ENCODE data around the gene TARBP1. TPM values are rescaled to one million over a fixed set of nuclear protein-coding genes. Genes with fewer than 3 reads are reported as not detected.

The TARBP1 gene
- total and polyA plus RNA-seq, 2 of the 4 experiments (the other 2 are of a cell fraction), result 10.6 to 17.7 TPM

DNA sequence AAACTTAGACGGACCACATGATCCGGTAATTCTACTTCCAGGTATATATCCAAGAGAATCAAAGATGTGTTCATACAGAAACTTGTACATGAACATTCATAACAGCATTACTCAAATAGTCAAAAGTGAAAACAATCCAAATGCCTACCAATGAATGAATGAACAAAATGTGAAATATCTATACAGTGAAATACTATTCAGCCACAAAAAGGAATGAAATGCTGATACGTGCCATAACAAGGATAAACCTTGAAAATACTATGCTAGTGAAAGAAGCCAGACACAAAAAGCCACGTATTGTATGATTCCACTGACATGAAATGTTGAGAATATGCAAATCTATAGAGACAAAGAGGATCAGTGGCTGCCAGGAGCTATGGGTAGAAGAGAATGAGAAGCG, 18.3 kb downstream of the TARBP1 start:
- Histone ChIP-seq H3K14ac (replicated peaks; ENCODE audit: low read depth, low read length) (no peak overlapping the region), H3K9ac (ENCODE audit: low read depth, low read length) (no peak overlapping the region), H2AK5ac (ENCODE audit: low read depth, low read length) (no peak overlapping the region), H3K4me2 (ENCODE audit: low read depth, low read length) (no peak overlapping the region), H2AFZ (replicated peaks; ENCODE audit: low read length, poor library complexity) (no peak overlapping the region), H3K4me3 (ENCODE audit: insufficient read depth, low read depth, low read length) (no peak overlapping the region), H2BK120ac (ENCODE audit: low read depth, low read length) (no peak overlapping the region), H3K36me3 (ENCODE audit: control insufficient read depth, insufficient read depth, low read length) (peaks cover 5% of the 10 kb centered on the region; the same call in 1 of the 2 replicates), H3K27ac (ENCODE audit: insufficient read depth, low read length) (no peak overlapping the region), H2BK20ac (ENCODE audit: low read depth, low read length) (no peak overlapping the region), H2BK15ac (ENCODE audit: low read depth, low read length) (no peak overlapping the region), H4K91ac (ENCODE audit: insufficient read depth, low read depth, low read length) (no peak overlapping the region), H4K20me1 (ENCODE audit: insufficient read depth, low read length) (no peaks in the 10 kb centered on the region), H3K4me1 (ENCODE audit: control insufficient read depth, insufficient read depth, low read length) (no peaks in the 10 kb centered on the region; the same call in 1 of the 2 replicates), H4K8ac (ENCODE audit: low read depth in 2 of 2, low read length in 2 of 2) (no peak overlapping the region), H4K5ac (ENCODE audit: low read depth, low read length) (no peak overlapping the region), H3K4ac (ENCODE audit: low read depth, low read length) (no peak overlapping the region), H3K56ac (ENCODE audit: extremely low read depth, insufficient read depth, low read length) (no peak overlapping the region), H3K79me1 (ENCODE audit: low read depth in 1 of 2, low read length in 2 of 2) (no peaks in the 10 kb centered on the region), H3K18ac (ENCODE audit: low read depth, low read length) (no peak overlapping the region), H3K9me1 (ENCODE audit: insufficient read depth, low read length) (peaks cover 3% of the 10 kb centered on the region; the same call in 1 of the 2 replicates), H2BK5ac (ENCODE audit: low read depth, low read length, poor library complexity, severe bottlenecking) (no peak overlapping the region), H3K9me3 (ENCODE audit: control insufficient read depth, insufficient read depth, low read length) (no peaks in the 10 kb centered on the region), H3K23ac (ENCODE audit: low read depth, low read length) (no peak overlapping the region), H3K27me3 (ENCODE audit: control insufficient read depth, insufficient read depth, low read length) (no peaks in the 10 kb centered on the region), H2AK9ac (replicated peaks; ENCODE audit: low read depth, low read length, poor library complexity) (no peak overlapping the region)
- WGBS, 2 experiments (ENCODE audit: extremely low coverage in 2 of 2, insufficient read length in 1 of 2), result no CpG with 5 or more reads among the region's 5 CpGs
- intact Hi-C loops (cut with micrococcal nuclease) (no loop called here), dilution Hi-C loops (cut with HindIII; ENCODE audit: low sequenced_read_pairs, unreplicated experiment) (no loop called here), in situ Hi-C loops (cut with MboI; ENCODE audit: low sequenced_read_pairs) (no loop called here)
- DNase-seq (no peak), ATAC-seq (ENCODE audit: low read depth) (no peak)
- CTCF ChIA-PET, result no interaction called here
- POLR2A ChIA-PET (ENCODE audit: unreplicated experiment), result no interaction called here
- TF ChIP-seq, protein P1, sequence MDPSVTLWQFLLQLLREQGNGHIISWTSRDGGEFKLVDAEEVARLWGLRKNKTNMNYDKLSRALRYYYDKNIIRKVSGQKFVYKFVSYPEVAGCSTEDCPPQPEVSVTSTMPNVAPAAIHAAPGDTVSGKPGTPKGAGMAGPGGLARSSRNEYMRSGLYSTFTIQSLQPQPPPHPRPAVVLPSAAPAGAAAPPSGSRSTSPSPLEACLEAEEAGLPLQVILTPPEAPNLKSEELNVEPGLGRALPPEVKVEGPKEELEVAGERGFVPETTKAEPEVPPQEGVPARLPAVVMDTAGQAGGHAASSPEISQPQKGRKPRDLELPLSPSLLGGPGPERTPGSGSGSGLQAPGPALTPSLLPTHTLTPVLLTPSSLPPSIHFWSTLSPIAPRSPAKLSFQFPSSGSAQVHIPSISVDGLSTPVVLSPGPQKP (IDR thresholded peaks at IDR 0.05; ENCODE audit: borderline replicate concordance, low read depth, low read length), result no peak
- TF ChIP-seq RCOR1 (IDR thresholded peaks at IDR 0.05; ENCODE audit: insufficient replicate concordance, low read length), result no peak
- TF ChIP-seq BHLHE40 (IDR thresholded peaks at IDR 0.05; ENCODE audit: low read depth, low read length), result no peak
- no peak for TF ChIP-seq CHD1 (IDR thresholded peaks at IDR 0.05; ENCODE audit: low read depth, low read length)
- BruUV-seq (replicated peaks), result no TSS peak

Data from IMR-90 (cell line).